ENCODE data around the gene GPR158. TPM values are rescaled to one million over a fixed set of nuclear protein-coding genes. Genes with fewer than 3 reads are reported as not detected.

The GPR158 gene
- total RNA-seq, 1 experiment from 2014 or later = not detected

DNA sequence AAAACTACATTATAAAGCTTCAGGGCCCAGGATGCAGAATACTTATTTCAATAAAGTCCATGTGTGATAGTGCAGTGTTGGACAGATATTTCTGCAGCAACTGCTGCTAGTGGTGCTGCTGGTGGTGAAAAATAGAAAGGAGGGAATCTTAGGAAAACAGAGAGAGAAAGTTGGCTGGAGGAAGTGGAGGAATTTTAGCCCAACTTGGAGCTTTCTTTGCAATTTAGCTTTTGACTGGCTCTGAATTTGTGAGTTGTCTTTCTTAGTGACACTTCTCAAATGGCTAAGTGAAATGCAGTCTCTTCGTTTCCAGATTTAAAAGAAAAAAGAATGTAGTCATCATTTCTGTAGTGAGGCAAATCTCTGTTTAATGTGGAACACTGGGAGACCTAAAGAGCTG is 45.4 kb downstream of the GPR158 start:
- no peaks in the 10 kb centered on the region for H4K20me1 ChIP-seq (ENCODE audit: low read length)
- no peaks in the 10 kb centered on the region for H3K9me3 ChIP-seq (ENCODE audit: low read length)
- H3K79me2 ChIP-seq (ENCODE audit: low read length) = no peaks in the 10 kb centered on the region
- peaks cover 32% of the 10 kb centered on the region for H3K27me3 ChIP-seq (ENCODE audit: low read length)
- no peak overlapping the region for H3K4me2 ChIP-seq (ENCODE audit: low read length)
- DNase-seq (no peak), ATAC-seq (no peak)
- H2AFZ ChIP-seq (ENCODE audit: low read length) = no peak overlapping the region
- no peak for TF ChIP-seq EZH2 (IDR thresholded peaks at IDR 0.05; ENCODE audit: low read length, unreplicated experiment)
- TF ChIP-seq, protein P1, sequence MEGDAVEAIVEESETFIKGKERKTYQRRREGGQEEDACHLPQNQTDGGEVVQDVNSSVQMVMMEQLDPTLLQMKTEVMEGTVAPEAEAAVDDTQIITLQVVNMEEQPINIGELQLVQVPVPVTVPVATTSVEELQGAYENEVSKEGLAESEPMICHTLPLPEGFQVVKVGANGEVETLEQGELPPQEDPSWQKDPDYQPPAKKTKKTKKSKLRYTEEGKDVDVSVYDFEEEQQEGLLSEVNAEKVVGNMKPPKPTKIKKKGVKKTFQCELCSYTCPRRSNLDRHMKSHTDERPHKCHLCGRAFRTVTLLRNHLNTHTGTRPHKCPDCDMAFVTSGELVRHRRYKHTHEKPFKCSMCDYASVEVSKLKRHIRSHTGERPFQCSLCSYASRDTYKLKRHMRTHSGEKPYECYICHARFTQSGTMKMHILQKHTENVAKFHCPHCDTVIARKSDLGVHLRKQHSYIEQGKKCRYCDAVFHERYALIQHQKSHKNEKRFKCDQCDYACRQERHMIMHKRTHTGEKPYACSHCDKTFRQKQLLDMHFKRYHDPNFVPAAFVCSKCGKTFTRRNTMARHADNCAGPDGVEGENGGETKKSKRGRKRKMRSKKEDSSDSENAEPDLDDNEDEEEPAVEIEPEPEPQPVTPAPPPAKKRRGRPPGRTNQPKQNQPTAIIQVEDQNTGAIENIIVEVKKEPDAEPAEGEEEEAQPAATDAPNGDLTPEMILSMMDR (conservative IDR thresholded peaks at IDR 0.05; ENCODE audit: low read depth, low read length) = no peak
- TF ChIP-seq EZH2phosphoT487 (IDR thresholded peaks at IDR 0.05; ENCODE audit: borderline replicate concordance, low read length) = no peak
- CTCF ChIA-PET = no interaction called here
- intact Hi-C loops (cut with micrococcal nuclease) = loop anchor here (10.0 kb wide), 2 partner anchors 195 to 655 kb away; no protein-coding TSS in a partner anchor
- H3K36me3 ChIP-seq (ENCODE audit: low read depth, low read length) = no peaks in the 10 kb centered on the region
- POLR2A ChIA-PET (ENCODE audit: unreplicated experiment) = no interaction called here
- BruUV-seq (replicated peaks) = no TSS peak
- H3F3A ChIP-seq (ENCODE audit: low read length, unreplicated experiment) = no peaks in the 10 kb centered on the region
- no peak overlapping the region for H3K27ac ChIP-seq (ENCODE audit: low read length)
- H3K9me2 ChIP-seq (replicated peaks; ENCODE audit: low read length) = no peaks in the 10 kb centered on the region
- no peak overlapping the region for H3K4me3 ChIP-seq (ENCODE audit: low read length)
- no peaks in the 10 kb centered on the region for H3K4me1 ChIP-seq (ENCODE audit: insufficient read depth, low read length)
- no peak overlapping the region for H3K9ac ChIP-seq (ENCODE audit: low read length)

DNA sequence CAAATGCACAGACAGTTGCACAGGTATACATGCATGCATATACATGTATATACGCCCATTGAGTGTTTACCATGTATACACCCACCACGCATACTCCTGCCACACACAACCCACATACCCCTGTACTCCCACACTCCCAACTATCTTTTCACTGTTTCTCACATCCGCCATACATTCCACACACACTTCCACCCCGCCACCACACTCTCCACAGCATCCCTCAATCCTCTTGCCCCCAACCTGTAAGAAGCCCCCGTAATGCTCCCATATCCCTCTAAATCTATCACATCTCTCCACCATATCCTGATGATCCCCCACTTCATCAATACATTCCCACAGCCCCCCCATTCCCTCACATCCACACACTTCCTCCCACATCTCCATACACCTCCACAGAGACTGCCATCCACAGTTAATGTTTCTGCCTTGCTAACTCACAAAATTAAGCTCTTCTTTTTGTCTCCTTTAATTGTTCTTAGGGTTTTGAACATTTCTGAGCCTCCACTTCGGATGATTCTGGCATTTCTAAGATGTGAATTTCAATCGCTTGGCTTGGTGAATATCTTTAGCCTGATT is 47.4 kb downstream of the GPR158 start:
- no peaks in the 10 kb centered on the region for H3K9me3 ChIP-seq (ENCODE audit: low read length)
- no peaks in the 10 kb centered on the region for H3F3A ChIP-seq (ENCODE audit: low read length, unreplicated experiment)
- no peak overlapping the region for H3K9ac ChIP-seq (ENCODE audit: low read length)
- intact Hi-C loops (cut with micrococcal nuclease) = loop anchor here (10.0 kb wide), 2 partner anchors 197 to 657 kb away; no protein-coding TSS in a partner anchor
- no peaks in the 10 kb centered on the region for H3K36me3 ChIP-seq (ENCODE audit: low read depth, low read length)
- no peaks in the 10 kb centered on the region for H3K9me2 ChIP-seq (replicated peaks; ENCODE audit: low read length)
- H3K27ac ChIP-seq (ENCODE audit: low read length) = no peak overlapping the region
- no peaks in the 10 kb centered on the region for H4K20me1 ChIP-seq (ENCODE audit: low read length)
- DNase-seq = no peak
- H3K4me3 ChIP-seq (ENCODE audit: low read length) = no peak overlapping the region
- no peak overlapping the region for H2AFZ ChIP-seq (ENCODE audit: low read length)
- no peak for ATAC-seq
- no peak for TF ChIP-seq EZH2phosphoT487 (IDR thresholded peaks at IDR 0.05; ENCODE audit: borderline replicate concordance, low read length)
- TF ChIP-seq EZH2 (IDR thresholded peaks at IDR 0.05; ENCODE audit: low read length, unreplicated experiment) = no peak
- TF ChIP-seq, protein P1 (conservative IDR thresholded peaks at IDR 0.05; ENCODE audit: low read depth, low read length) = no peak
- POLR2A ChIA-PET (ENCODE audit: unreplicated experiment) = no interaction called here
- CTCF ChIA-PET = no interaction called here
- no TSS peak for BruUV-seq (replicated peaks)
- no peak overlapping the region for H3K4me2 ChIP-seq (ENCODE audit: low read length)
- H3K79me2 ChIP-seq (ENCODE audit: low read length) = no peaks in the 10 kb centered on the region
- H3K27me3 ChIP-seq (ENCODE audit: low read length) = peaks cover 24% of the 10 kb centered on the region
- H3K4me1 ChIP-seq (ENCODE audit: insufficient read depth, low read length) = no peaks in the 10 kb centered on the region

Data from PC-3 (cell line).